ENCODE measurements around the gene PGA5. TPM values are rescaled to one million over a fixed set of nuclear protein-coding genes. Genes with fewer than 3 reads are reported as not detected.
A peak's percentile ranks its signal among the peaks of the same experiment; 100 is the strongest.
"Not testable (repeated sequence)": the region's sequence is repeated elsewhere in the genome, so short reads cannot be mapped to it uniquely, and the experiment has no call there.

Gene PGA5
- total RNA-seq = not detected
- long read RNA-seq = 0 reads

GRCh38 chr11:61240875-61241274 is at the start of gene PGA5:
Gene PGA5 (plus strand): TSS chr11:61241175. CDS start chr11:61241227, 52 bp downstream.
- DNase-seq (ENCODE audit: low spot score); intact Hi-C loops (cut with DNase I): not testable (repeated sequence)

- intact Hi-C loops (cut with DNase I) = no loop called here
- DNase-seq (ENCODE audit: low spot score) = no peak
Observed at GRCh38 chr11:61193596-61193995, 47.4 kb upstream of the PGA5 start.

GRCh38 chr11:61194169-61194671 is 46.8 kb upstream of the PGA5 start:
- DNase-seq (ENCODE audit: low spot score) = no peak
- intact Hi-C loops (cut with DNase I) = no loop called here

GRCh38 chr11:61194981-61195695 is 45.8 kb upstream of the PGA5 start:
- intact Hi-C loops (cut with DNase I) = no loop called here
- no peak for DNase-seq (ENCODE audit: low spot score)

- intact Hi-C loops (cut with DNase I) = no loop called here
- DNase-seq (ENCODE audit: low spot score) = no peak
Observed at GRCh38 chr11:61195719-61196118, 45.3 kb upstream of the PGA5 start.

- intact Hi-C loops (cut with DNase I) = no loop called here
- no peak for DNase-seq (ENCODE audit: low spot score)
Observed at GRCh38 chr11:61198361-61198760, 42.6 kb upstream of the PGA5 start.

GRCh38 chr11:61198948-61199523 is 41.9 kb upstream of the PGA5 start:
- DNase-seq (ENCODE audit: low spot score) = no peak
- intact Hi-C loops (cut with DNase I) = no loop called here

GRCh38 chr11:61201476-61201875 is 39.5 kb upstream of the PGA5 start:
- DNase-seq (ENCODE audit: low spot score) = no peak
- intact Hi-C loops (cut with DNase I) = no loop called here

- intact Hi-C loops (cut with DNase I); DNase-seq (ENCODE audit: low spot score): not testable (repeated sequence)
Observed at GRCh38 chr11:61202950-61203746, 37.8 kb upstream of the PGA5 start, which contains the start of gene PGA3. Gene PGA3 (plus strand): TSS chr11:61203515. CDS start chr11:61203565, 50 bp downstream.

- intact Hi-C loops (cut with DNase I) = not testable (repeated sequence)
Observed at GRCh38 chr11:61203873-61204272, 37.1 kb upstream of the PGA5 start.

GRCh38 chr11:61204502-61205059 is 36.4 kb upstream of the PGA5 start:
- DNase-seq (ENCODE audit: low spot score); intact Hi-C loops (cut with DNase I): not testable (repeated sequence)

More at GRCh38 chr11:61203873-61204272, 37.1 kb upstream of the PGA5 start:
- DNase-seq (ENCODE audit: low spot score) = not testable (repeated sequence)

GRCh38 chr11:61207636-61208310 is 33.2 kb upstream of the PGA5 start:
- DNase-seq (ENCODE audit: low spot score); intact Hi-C loops (cut with DNase I): not testable (repeated sequence)

- intact Hi-C loops (cut with DNase I); DNase-seq (ENCODE audit: low spot score): not testable (repeated sequence)
Observed at GRCh38 chr11:61210629-61211028, 30.3 kb upstream of the PGA5 start.

- DNase-seq (ENCODE audit: low spot score) = peak; percentile 15
- intact Hi-C loops (cut with DNase I) = not testable (repeated sequence)
Observed at GRCh38 chr11:61211327-61211952, 29.5 kb upstream of the PGA5 start.

- intact Hi-C loops (cut with DNase I); DNase-seq (ENCODE audit: low spot score): not testable (repeated sequence)
Observed at GRCh38 chr11:61212202-61212601, 28.8 kb upstream of the PGA5 start.

- intact Hi-C loops (cut with DNase I); DNase-seq (ENCODE audit: low spot score): not testable (repeated sequence)
Observed at GRCh38 chr11:61213711-61214324, 27.2 kb upstream of the PGA5 start.

- intact Hi-C loops (cut with DNase I); DNase-seq (ENCODE audit: low spot score): not testable (repeated sequence)
Observed at GRCh38 chr11:61218306-61218705, 22.7 kb upstream of the PGA5 start.

GRCh38 chr11:61219016-61219415 is 22.0 kb upstream of the PGA5 start:
- DNase-seq (ENCODE audit: low spot score); intact Hi-C loops (cut with DNase I): not testable (repeated sequence)

All from cardiac septum (tissue), 1 donor.